H1 (cell line): ENCODE measurements around the gene KATNIP. TPM values are rescaled to one million over a fixed set of nuclear protein-coding genes. Genes with fewer than 3 reads are reported as not detected.

Source experiments
- CTCF ChIA-PET: fragments of 300-600 bp; sonication (Branson Sonifier 250); formaldehyde crosslinking; loops from one replicate; lab custom pipeline; 2021; ENCODE audit not compliant: partially characterized antibody; lab: Charles Lee
- POLR2A ChIA-PET: fragments of 300-600 bp; sonication (Branson Sonifier 250); formaldehyde crosslinking; loops from one replicate; lab custom pipeline; 2021; ENCODE audit warnings: inconsistent platforms; ENCODE audit not compliant: partially characterized antibody; lab: Charles Lee
- DNase-seq, 2 experiments: peaks; one replicate each; pipeline versions ENCODE4 v3.0.0 to v3.0.0-alpha.2; 2010 to 2022; ENCODE audit warnings: low spot score in 2 of 2, low read depth in 1 of 2, mixed read lengths in 1 of 2
- FAIRE-seq: peaks from 2 replicates; lab custom pipeline; 2011; peaks lifted over from hg19 to GRCh38; lab: Jason Lieb, UNC
- H2AFZ ChIP-seq: 2 replicates; pipeline ENCODE4 v1.8.1; 2012; ENCODE audit warnings: low read length, inconsistent platforms
- H2AK5ac ChIP-seq: 2 replicates; pipeline ENCODE4 v1.6.1; 2013; ENCODE audit warnings: low read depth, low read length
- H2BK120ac ChIP-seq: replicated peaks from 2 replicates; pipeline ENCODE3; 2013; ENCODE audit warnings: low read depth, low read length, inconsistent platforms
- H2BK12ac ChIP-seq: 2 replicates; pipeline ENCODE4 v1.6.1; 2013; ENCODE audit warnings: low read depth, low read length
- H2BK15ac ChIP-seq: 2 replicates; pipeline ENCODE4 v1.6.1; 2013; ENCODE audit warnings: low read length
- H2BK20ac ChIP-seq: 2 replicates; pipeline ENCODE4 v1.6.1; 2013; ENCODE audit warnings: low read length
- H2BK5ac ChIP-seq: 2 replicates; pipeline ENCODE4 v1.6.1; 2013; ENCODE audit warnings: low read depth, low read length
- H3K14ac ChIP-seq: 2 replicates; pipeline ENCODE4 v1.6.1; 2013; ENCODE audit warnings: inconsistent platforms; ENCODE audit not compliant: insufficient read length
- H3K18ac ChIP-seq: 2 replicates; pipeline ENCODE4 v1.6.1; 2013; ENCODE audit warnings: low read length; ENCODE audit errors: extremely low read depth
- H3K23ac ChIP-seq: 2 replicates; pipeline ENCODE4 v1.6.1; 2013; ENCODE audit warnings: inconsistent platforms; ENCODE audit not compliant: insufficient read length
- H3K23me2 ChIP-seq: 2 replicates; pipeline ENCODE4 v1.6.1; 2013; ENCODE audit warnings: low read depth, low read length
- H3K27ac ChIP-seq: 2 replicates; pipeline ENCODE4 v1.6.1; 2011; ENCODE audit warnings: low read depth, low read length, inconsistent platforms
- H3K27me3 ChIP-seq, 4 experiments: replicated peaks in 1 of 4; 1 replicate in 1 of 4; 2 replicates in 3 of 4; pipeline versions ENCODE4 v1.6.1 to v1.8.1; 2011 to 2013; ENCODE audit warnings: low read length in 3 of 4, mild to moderate bottlenecking in 3 of 4, inconsistent platforms in 2 of 4, mixed read lengths in 2 of 4, moderate library complexity in 1 of 4; ENCODE audit not compliant: control insufficient read depth in 3 of 4, insufficient read depth in 3 of 4; ENCODE audit errors: extremely low read depth in 1 of 4
- H3K36me3 ChIP-seq, 4 experiments: 2 replicates each; pipeline versions ENCODE4 v1.6.1 to v1.8.1; 2011 to 2013; ENCODE audit warnings: mild to moderate bottlenecking in 4 of 4, low read length in 3 of 4, moderate library complexity in 2 of 4, control low read depth in 1 of 4, inconsistent platforms in 1 of 4; ENCODE audit not compliant: insufficient read depth in 4 of 4, control insufficient read depth in 2 of 4
- H3K4ac ChIP-seq: replicated peaks from 2 replicates; pipeline ENCODE3; 2013; ENCODE audit warnings: low read length, low read depth, mixed read lengths, inconsistent platforms; ENCODE audit not compliant: insufficient read length
- H3K4me1 ChIP-seq, 4 experiments: replicated peaks in 1 of 4; 1 replicate in 1 of 4; 2 replicates in 3 of 4; pipeline versions ENCODE4 v1.6.1 to v1.8.1; 2011 to 2013; ENCODE audit warnings: low read length in 3 of 4, inconsistent platforms in 2 of 4, mixed read lengths in 1 of 4; ENCODE audit not compliant: insufficient read depth in 4 of 4, control insufficient read depth in 3 of 4
- H3K4me2 ChIP-seq, 2 experiments: 2 replicates each; pipeline versions ENCODE4 v1.6.1 to v1.8.1; 2011 to 2013; ENCODE audit warnings: low read depth in 2 of 2, low read length in 2 of 2, control low read depth in 1 of 2, inconsistent platforms in 1 of 2, mild to moderate bottlenecking in 1 of 2; ENCODE audit not compliant: insufficient read depth in 1 of 2
- H3K4me3 ChIP-seq, 4 experiments: fragments of 200-600, 300-600 bp in 1 of 4; sonication (generic), shearing (Covaris generic), sonication (Bioruptor Twin) in 1 of 4; 2 replicates each; pipeline versions ENCODE4 v1.5.1 to v1.8.1; 2011 to 2016; ENCODE audit warnings: low read length in 4 of 4, low read depth in 3 of 4, control low read depth in 2 of 4, inconsistent platforms in 2 of 4, mild to moderate bottlenecking in 2 of 4, mixed read lengths in 1 of 4, moderate library complexity in 1 of 4; ENCODE audit not compliant: insufficient read depth in 2 of 4; ENCODE audit errors: extremely low read depth in 1 of 4
- H3K56ac ChIP-seq: replicated peaks from 2 replicates; pipeline ENCODE3; 2013; ENCODE audit warnings: low read depth, mild to moderate bottlenecking, mixed read lengths, low read length, inconsistent platforms; ENCODE audit not compliant: insufficient read length
- H3K79me1 ChIP-seq: 2 replicates; pipeline ENCODE4 v1.6.1; 2013; ENCODE audit warnings: low read depth, low read length, control low read depth
- H3K79me2 ChIP-seq, 2 experiments: 2 replicates each; pipeline versions ENCODE4 v1.6.1 to v1.8.1; 2012 to 2013; ENCODE audit warnings: low read length in 2 of 2, mild to moderate bottlenecking in 2 of 2, inconsistent platforms in 1 of 2; ENCODE audit not compliant: insufficient read depth in 2 of 2, control insufficient read depth in 1 of 2
- H3K9ac ChIP-seq, 4 experiments: replicated peaks in 1 of 4; 1 replicate in 1 of 4; 2 replicates in 3 of 4; pipeline versions ENCODE4 v1.6.1 to v1.8.1; 2011 to 2013; ENCODE audit warnings: low read depth in 3 of 4, low read length in 3 of 4, control low read depth in 2 of 4, mild to moderate bottlenecking in 2 of 4, moderate library complexity in 2 of 4, inconsistent platforms in 1 of 4; ENCODE audit errors: extremely low read depth in 1 of 4
- H3K9me3 ChIP-seq, 2 experiments: 2 replicates each; pipeline versions ENCODE4 v1.6.1 to v1.8.1; 2012 to 2013; ENCODE audit warnings: mild to moderate bottlenecking in 2 of 2, moderate library complexity in 2 of 2, control low read depth in 1 of 2, inconsistent platforms in 1 of 2, low read depth in 1 of 2, low read length in 1 of 2, mixed read lengths in 1 of 2; ENCODE audit not compliant: insufficient read depth in 2 of 2
- H4K20me1 ChIP-seq, 2 experiments: replicated peaks in 1 of 2; 2 replicates each; pipeline versions ENCODE3 to v1.8.1; 2011 to 2013; ENCODE audit warnings: inconsistent platforms in 2 of 2, low read length in 2 of 2, mild to moderate bottlenecking in 1 of 2; ENCODE audit not compliant: insufficient read depth in 2 of 2, control insufficient read depth in 1 of 2
- H4K5ac ChIP-seq: 2 replicates; pipeline ENCODE4 v1.6.1; 2013; ENCODE audit warnings: low read length, low read depth, mixed read lengths, inconsistent platforms; ENCODE audit not compliant: insufficient read length
- H4K8ac ChIP-seq: 2 replicates; pipeline ENCODE4 v1.8.0; 2013; ENCODE audit warnings: mild to moderate bottlenecking, moderate library complexity, low read length, inconsistent platforms; ENCODE audit not compliant: insufficient read depth; ENCODE audit errors: extremely low read depth
- H4K91ac ChIP-seq: replicated peaks from 2 replicates; pipeline ENCODE3; 2013; ENCODE audit warnings: low read length, mixed read lengths, inconsistent platforms; ENCODE audit not compliant: insufficient read length
- BACH1 ChIP-seq: IDR thresholded peaks from 2 replicates; pipeline ENCODE4 v1.6.1; 2012; ENCODE audit warnings: low read length, improper control_type of control experiment
- BCL11A ChIP-seq, 2 experiments: IDR thresholded peaks; one replicate each; pipeline ENCODE4 v1.6.1; 2011; ENCODE audit warnings: low read depth in 2 of 2, low read length in 2 of 2, mild to moderate bottlenecking in 2 of 2
- CTBP2 ChIP-seq: IDR thresholded peaks from 2 replicates; pipeline ENCODE4 v1.7.0; 2011; ENCODE audit warnings: borderline replicate concordance, mild to moderate bottlenecking, moderate library complexity, mixed read lengths, low read length; ENCODE audit not compliant: insufficient read depth, insufficient read length
- EP300 ChIP-seq, 2 experiments: IDR thresholded peaks; 1 replicate in 1 of 2; 2 replicates in 1 of 2; pipeline ENCODE4 v1.6.1; 2011 to 2012; ENCODE audit warnings: low read depth in 2 of 2, low read length in 2 of 2, mild to moderate bottlenecking in 2 of 2, borderline replicate concordance in 1 of 2, inconsistent platforms in 1 of 2, moderate library complexity in 1 of 2
- FOSL1 ChIP-seq: IDR thresholded peaks from 2 replicates; pipeline ENCODE4 v1.6.1; 2011; ENCODE audit warnings: mild to moderate bottlenecking, low read depth, low read length, moderate library complexity; ENCODE audit not compliant: insufficient read depth
- SUZ12 ChIP-seq: fragments of 200-600 bp; sonication (generic); IDR thresholded peaks from 2 replicates; pipeline ENCODE4 v1.6.1; 2012; ENCODE audit warnings: mild to moderate bottlenecking, inconsistent platforms, low read length, moderate library complexity, mixed read lengths
- WGBS, 2 experiments: shearing (Covaris generic) in 1 of 2; methylation state at CpG; one replicate each; pipeline versions ENCODE4 v1.1.6 to v1.1.7; 2013 to 2015; ENCODE audit warnings: low lambda C conversion rate in 2 of 2, mixed read lengths in 2 of 2, inconsistent platforms in 1 of 2, low coverage in 1 of 2, missing lambda C conversion rate in 1 of 2; ENCODE audit not compliant: insufficient replicate concordance in 2 of 2, insufficient coverage in 1 of 2, insufficient read length in 1 of 2; ENCODE audit errors: extremely low coverage in 1 of 2, missing lambda C conversion rate in 1 of 2; 5-methylcytosine and 5-hydroxymethylcytosine counted together
- polyA plus RNA-seq, 7 experiments: library from polyadenylated mRNA; depleted of rRNA in 3 of 7; stranded (reverse) in 5 of 7; unstranded in 2 of 7; fragments of >200 nt in 5 of 7; fragments of 200-250 nt in 2 of 7; gene quantifications; 1 replicate in 5 of 7; 2 replicates in 1 of 7; 4 replicates in 1 of 7; pipeline versions ENCODE4 v1.2.1 to v1.2.3, GENCODE V29; 2011 to 2013; ENCODE audit warnings: missing spikeins in 2 of 7, mixed read lengths in 2 of 7
- total RNA-seq: library from RNA; stranded (reverse); fragmentation: NEBNext Ultra II Directional; extraction: Animal tissue kit (Norgen Biotek cat#: 25700); gene quantifications from 2 replicates; pipeline ENCODE4 v1.2.1, GENCODE V29; 2021

The KATNIP gene
- total and polyA plus RNA-seq, 2 of the 8 experiments (the other 6 are each of a cell fraction or from before 2014, with no cell fraction given) = 7.9 to 20.0 TPM

GRCh38 chr16:27529962-27530361 is 20.0 kb upstream of the KATNIP start:
- H4K8ac ChIP-seq = no peak overlapping the region
- H3K9me3 ChIP-seq = no peaks in the 10 kb centered on the region
- no peak overlapping the region for H4K5ac ChIP-seq
- H3K36me3 ChIP-seq = peaks cover 29 to 92% (median 75%) of the 10 kb centered on the region in 4 experiments
- H2BK5ac ChIP-seq = no peak overlapping the region
- H3K27me3 ChIP-seq = no peaks in the 10 kb centered on the region
- H3K4ac ChIP-seq = no peak overlapping the region
- no peak overlapping the region for H3K9ac ChIP-seq
- ChIA-PET CTCF (interaction anchor here (0.6 to 5.5 kb wide), 2 partner anchors 14 to 563 kb away, joined by 3 to 27 read pairs; no protein-coding TSS in a partner anchor), POLR2A (interaction anchor here (0.7 kb wide), 1 partner anchor 34 kb away, joined by 4 read pairs; no protein-coding TSS in a partner anchor)
- H3K14ac ChIP-seq = no peak overlapping the region
- H2BK20ac ChIP-seq = no peak overlapping the region
- no peak overlapping the region for H4K91ac ChIP-seq
- H2BK15ac ChIP-seq = no peak overlapping the region
- H3K4me1 ChIP-seq = no peaks in the 10 kb centered on the region
- WGBS, 2 experiments = 87% methylated on average over 6 of the region's 6 CpGs; no CpG with 5 or more reads in 1 of the 2 experiments
- no peak overlapping the region for H2AK5ac ChIP-seq
- H4K20me1 ChIP-seq = peaks cover 0 to 6% of the 10 kb centered on the region in 2 experiments
- H3K18ac ChIP-seq = no peak overlapping the region
- no peak overlapping the region for H2BK12ac ChIP-seq
- no peak for TF ChIP-seq SUZ12
- no peak for TF ChIP-seq EP300 (IDR thresholded peaks at IDR 0.05; ENCODE audit: borderline replicate concordance in 1 of 2, low read depth in 2 of 2, low read length in 2 of 2)
- TF ChIP-seq FOSL1 = no peak
- no peak for TF ChIP-seq CTBP2
- no peak for TF ChIP-seq BACH1
- TF ChIP-seq BCL11A (IDR thresholded peaks at IDR 0.05; ENCODE audit: low read depth in 2 of 2, low read length in 2 of 2) = no peak
- no peak overlapping the region for H2BK120ac ChIP-seq
- no peaks in the 10 kb centered on the region; the same call in none of the 2 replicates for H3K79me1 ChIP-seq
- H3K23me2 ChIP-seq = no peaks in the 10 kb centered on the region
- H3K56ac ChIP-seq = no peak overlapping the region
- FAIRE-seq (no peak), DNase-seq (no peak)
- no peaks in the 10 kb centered on the region for H3K79me2 ChIP-seq
- H3K27ac ChIP-seq = no peak overlapping the region
- H3K4me3 ChIP-seq = no peak overlapping the region
- no peak overlapping the region for H2AFZ ChIP-seq
- H3K4me2 ChIP-seq = no peak overlapping the region
- H3K23ac ChIP-seq = no peak overlapping the region
